HepG2 (cell line): ENCODE measurements around the gene NINL. TPM values are rescaled to one million over a fixed set of nuclear protein-coding genes. Genes with fewer than 3 reads are reported as not detected.

Experiments used
- ADNP ChIP-seq: sonication (generic); formaldehyde crosslinking; IDR thresholded peaks from 2 replicates; pipeline ENCODE4 v1.4.0; 2020; ENCODE audit warnings: missing genetic modification reagents
- DMTF1 ChIP-seq: sonication (generic); formaldehyde crosslinking; IDR thresholded peaks from 2 replicates; pipeline ENCODE4 v1.4.0; 2020; ENCODE audit warnings: mild to moderate bottlenecking, missing genetic modification reagents
- DRAP1 ChIP-seq: IDR thresholded peaks from 2 replicates; pipeline ENCODE4 v1.6.1; 2016; ENCODE audit warnings: missing genetic modification reagents, missing compliant biosample characterization
- EED ChIP-seq: sonication (generic); formaldehyde crosslinking; IDR thresholded peaks from 2 replicates; pipeline ENCODE4 v1.5.0; 2020; ENCODE audit warnings: mild to moderate bottlenecking, missing genetic modification reagents
- ESRRA ChIP-seq: sonication (generic); formaldehyde crosslinking; IDR thresholded peaks from 2 replicates; pipeline ENCODE4 v1.5.1; 2020; ENCODE audit warnings: mild to moderate bottlenecking, low read depth, missing genetic modification reagents
- EZH2 ChIP-seq: conservative IDR thresholded peaks from 2 replicates; pipeline ENCODE4 v1.6.1; 2012; ENCODE audit warnings: mild to moderate bottlenecking, low read depth, low read length, moderate library complexity
- GLI4 ChIP-seq: sonication (generic); formaldehyde crosslinking; IDR thresholded peaks from 2 replicates; pipeline ENCODE4 v1.5.1; 2020; ENCODE audit warnings: missing genetic modification reagents, mild to moderate bottlenecking, moderate library complexity, borderline replicate concordance
- HIC2 ChIP-seq: sonication (generic); formaldehyde crosslinking; IDR thresholded peaks from 2 replicates; pipeline ENCODE4 v1.9.0; 2022; ENCODE audit warnings: low read depth, missing genetic modification reagents
- HOMEZ ChIP-seq: IDR thresholded peaks from 2 replicates; pipeline ENCODE4 v1.6.1; 2016; ENCODE audit warnings: low read depth
- KDM4B ChIP-seq: sonication (generic); formaldehyde crosslinking; IDR thresholded peaks from 2 replicates; pipeline ENCODE4 v1.4.0; 2020; ENCODE audit warnings: missing genetic modification reagents
- MAZ ChIP-seq, 2 experiments: sonication (generic) in 1 of 2; formaldehyde crosslinking in 1 of 2; IDR thresholded peaks; 2 replicates each; pipeline versions ENCODE4 v1.5.0 to v1.6.1; 2012 to 2020; ENCODE audit warnings: low read depth in 2 of 2, mild to moderate bottlenecking in 2 of 2, borderline replicate concordance in 1 of 2, improper control_type of control experiment in 1 of 2, low read length in 1 of 2, missing genetic modification reagents in 1 of 2, moderate library complexity in 1 of 2
- MLLT10 ChIP-seq: sonication (generic); formaldehyde crosslinking; IDR thresholded peaks from 2 replicates; pipeline ENCODE4 v1.4.0; 2020; ENCODE audit warnings: missing genetic modification reagents
- MXD1 ChIP-seq: sonication (generic); formaldehyde crosslinking; IDR thresholded peaks from 2 replicates; pipeline ENCODE4 v1.4.0; 2020; ENCODE audit warnings: mild to moderate bottlenecking, missing genetic modification reagents
- PHF20 ChIP-seq: sonication (generic); formaldehyde crosslinking; IDR thresholded peaks from 2 replicates; pipeline ENCODE4 v1.5.0; 2020; ENCODE audit warnings: mild to moderate bottlenecking, missing genetic modification reagents
- REL ChIP-seq: sonication (generic); formaldehyde crosslinking; conservative IDR thresholded peaks from 2 replicates; pipeline ENCODE4 v1.8.0; 2022; ENCODE audit warnings: mild to moderate bottlenecking, missing genetic modification reagents, moderate library complexity
- SETDB1 ChIP-seq: sonication (generic); formaldehyde crosslinking; IDR thresholded peaks from 2 replicates; pipeline ENCODE4 v1.5.1; 2020; ENCODE audit warnings: missing genetic modification reagents, mild to moderate bottlenecking, borderline replicate concordance
- STAG1 ChIP-seq: sonication (generic); formaldehyde crosslinking; IDR thresholded peaks from 2 replicates; pipeline ENCODE4 v1.4.0; 2020; ENCODE audit warnings: missing genetic modification reagents
- STAT5B ChIP-seq: sonication (generic); formaldehyde crosslinking; IDR thresholded peaks from 2 replicates; pipeline ENCODE4 v1.4.0; 2020; ENCODE audit warnings: missing genetic modification reagents
- U2AF1 ChIP-seq: fragments of 200-400 bp; formaldehyde crosslinking; optimal IDR thresholded peaks from 2 replicates; pipeline ENCODE3; 2017; ENCODE audit warnings: mild to moderate bottlenecking, low read depth, low read length
- ZNF558 ChIP-seq: sonication (generic); formaldehyde crosslinking; IDR thresholded peaks from 2 replicates; pipeline ENCODE4 v1.9.0; 2022; ENCODE audit warnings: mild to moderate bottlenecking, missing genetic modification reagents, borderline replicate concordance
- ZNF672 ChIP-seq: sonication (generic); formaldehyde crosslinking; IDR thresholded peaks from 2 replicates; pipeline ENCODE4 v1.8.1; 2022; ENCODE audit warnings: missing genetic modification reagents
- ZNF713 ChIP-seq: sonication (generic); formaldehyde crosslinking; IDR thresholded peaks from 2 replicates; pipeline ENCODE4 v1.4.0; 2020; ENCODE audit warnings: mild to moderate bottlenecking, missing genetic modification reagents
- ZNF777 ChIP-seq: sonication (generic); formaldehyde crosslinking; IDR thresholded peaks from 2 replicates; pipeline ENCODE4 v1.4.0; 2020; ENCODE audit warnings: missing genetic modification reagents
- ZNF83 ChIP-seq: sonication (generic); formaldehyde crosslinking; IDR thresholded peaks from 2 replicates; pipeline ENCODE4 v1.4.0; 2020; ENCODE audit warnings: missing genetic modification reagents, mild to moderate bottlenecking, borderline replicate concordance
- ZNF879 ChIP-seq: sonication (generic); formaldehyde crosslinking; IDR thresholded peaks from 2 replicates; pipeline ENCODE4 v1.8.1; 2023; ENCODE audit warnings: missing genetic modification reagents
- polyA plus RNA-seq, 8 experiments: library from polyadenylated mRNA; depleted of rRNA in 3 of 8; stranded (reverse) in 7 of 8; unstranded in 1 of 8; fragments of >200 nt; fragmentation: Illumina TruSeq in 4 of 8; extraction: Trizol in 4 of 8; gene quantifications; 2 replicates each; pipeline versions ENCODE4 v1.2.1 to v1.2.3, GENCODE V29; 2011 to 2016; ENCODE audit warnings: low read depth in 4 of 8, missing spikeins in 1 of 8, mixed read lengths in 1 of 8; ENCODE audit not compliant: insufficient read depth in 1 of 8
- total RNA-seq, 5 experiments: library from RNA; depleted of rRNA; stranded (reverse); fragments of >200 nt; fragmentation: Illumina TruSeq; extraction: Trizol; gene quantifications; 2 replicates each; pipeline ENCODE4 v1.2.3, GENCODE V29; 2016; ENCODE audit warnings: low read depth in 1 of 5

NINL gene
- total and polyA plus RNA-seq, 2 of the 13 experiments (the other 11 are each of a cell fraction or from before 2014, with no cell fraction given), result 32.3 to 34.3 TPM

- TF ChIP-seq STAT5B (CRISPR knock-in tag) (no peak), SETDB1 (0 out of 2 replicates have a peak, but pooled peaks have one; percentile 55), EZH2 (no peak), MXD1 (peak; percentile 87), KDM4B (CRISPR knock-in tag) (peak; percentile 50; the same call in 1 of the 2 replicates), PHF20 (CRISPR knock-in tag) (no peak), ADNP (CRISPR knock-in tag) (no peak), ZNF672 (CRISPR knock-in tag) (no peak), EED (CRISPR knock-in tag) (peak; percentile 84), REL (peak; percentile 92), HOMEZ (CRISPR knock-in tag) (no peak), HIC2 (CRISPR knock-in tag) (no peak), ESRRA (peak; percentile 82; the same call in 1 of the 2 replicates), ZNF83 (CRISPR knock-in tag) (no peak; the same call in 1 of the 2 replicates), DRAP1 (no peak), MLLT10 (CRISPR knock-in tag) (no peak), ZNF558 (CRISPR knock-in tag) (no peak), DMTF1 (no peak), ZNF777 (CRISPR knock-in tag) (0 out of 2 replicates have a peak, but pooled peaks have one; percentile 4), ZNF713 (CRISPR knock-in tag) (no peak), ZNF879 (CRISPR knock-in tag) (no peak), MAZ (IDR thresholded peaks at IDR 0.05; ENCODE audit: borderline replicate concordance, low read depth, low read length) (no peak), MAZ (CRISPR knock-in tag; IDR thresholded peaks at IDR 0.05; ENCODE audit: low read depth) (no peak; the same call in 1 of the 2 replicates), STAG1 (CRISPR knock-in tag) (peak; percentile 17), U2AF1 (no peak), GLI4 (CRISPR knock-in tag) (peak; percentile 83)
Observed at GRCh38 chr20:25623225-25623735, 37.9 kb upstream of the NINL start (continued).
